Sigmoid colon (tissue), 7 donors: Measurements from ENCODE around the gene ARF3. TPM values are rescaled to one million over a fixed set of nuclear protein-coding genes. Genes with fewer than 3 reads are reported as not detected.

Source experiments
- DNase-seq: peaks from one replicate; pipeline ENCODE4 v3.0.0-alpha.2; 2019
- H3K27ac ChIP-seq, 4 donors: fragments of 200-600 bp; sonication (generic); one replicate each; pipeline ENCODE4 v1.5.1; 2016 to 2019; ENCODE audit warnings: mild to moderate bottlenecking in 1 of 4
- H3K27me3 ChIP-seq, 3 donors: fragments of 200-600 bp; sonication (generic); one replicate each; pipeline ENCODE4 v1.5.1; 2019; ENCODE audit warnings: mild to moderate bottlenecking in 1 of 3
- H3K36me3 ChIP-seq, 4 donors: fragments of 200-600 bp; sonication (generic); one replicate each; pipeline ENCODE4 v1.5.1; 2016 to 2019
- H3K4me1 ChIP-seq, 4 donors: fragments of 200-600 bp; sonication (generic); one replicate each; pipeline ENCODE4 v1.5.1; 2017 to 2019
- H3K4me3 ChIP-seq, 4 donors: fragments of 200-600 bp; sonication (generic); one replicate each; pipeline ENCODE4 v1.5.1; 2017 to 2019; ENCODE audit warnings: mild to moderate bottlenecking in 2 of 4, moderate library complexity in 1 of 4
- H3K9me3 ChIP-seq, 4 donors: fragments of 200-600 bp in 3 of 4; sonication (generic) in 3 of 4; one replicate each; pipeline versions ENCODE4 v1.5.1 to v1.6.1; 2013 to 2019
- EP300 ChIP-seq, 4 donors: sonication (generic); formaldehyde crosslinking; IDR thresholded peaks; one replicate each; pipeline ENCODE4 v1.6.1; 2017; ENCODE audit warnings: antibody characterized with exemption in 4 of 4
- POLR2A ChIP-seq, 2 donors: fragments of 450-650 bp; IDR thresholded peaks; one replicate each; pipeline ENCODE4 v1.6.1; 2016; ENCODE audit warnings: antibody characterized with exemption in 2 of 2, mild to moderate bottlenecking in 2 of 2, moderate library complexity in 2 of 2
- POLR2AphosphoS5 ChIP-seq, 4 donors: sonication (generic); formaldehyde crosslinking; IDR thresholded peaks; one replicate each; pipeline ENCODE4 v1.6.1; 2017; ENCODE audit warnings: antibody characterized with exemption in 4 of 4
- WGBS, 2 donors: extraction: QIAGEN DNeasy Blood & Tissue Kit; methylation state at CpG; one replicate each; pipeline ENCODE4 v1.1.7; 2013; 5-methylcytosine and 5-hydroxymethylcytosine counted together
- intact Hi-C: fragments of 100-400 bp; cut with DNase I; formaldehyde crosslinking; loops from one replicate; pipeline ENCODE4 v1.15.1; 2023
- polyA plus RNA-seq, 3 donors: library from polyadenylated mRNA; stranded (reverse); fragments of 200-250 nt; gene quantifications; one replicate each; pipeline ENCODE4 v1.2.3, GENCODE V29; 2013
- total RNA-seq, 4 donors: library from RNA; depleted of rRNA; stranded (reverse); fragments of >200 nt; gene quantifications; one replicate each; pipeline ENCODE4 v1.1.0, GENCODE V29; 2016
- TF ChIP-seq, protein P1 (sequence below), 4 experiments: fragments of 450-650 bp in 3 of 4; fragments of 200-600 bp in 1 of 4; IDR thresholded peaks; one replicate each; pipeline ENCODE4 v1.5.1; 2016 to 2019; ENCODE audit warnings: antibody characterized with exemption in 4 of 4, mild to moderate bottlenecking in 3 of 4, moderate library complexity in 2 of 4
- donor health status: healthy with polysubstance abuse.
- donor health status: Bipolar disorder and iron deficiency.
- donor health status: healthy.

Gene ARF3
- total and polyA plus RNA-seq, 7 donors: 37.9 to 161 (median 61.0) TPM

- peaks cover 0 to 14% (median 4%) of the 10 kb centered on the region in 4 donors for H3K4me1 ChIP-seq
- no peaks in the 10 kb centered on the region for H3K9me3 ChIP-seq
- H3K27me3 ChIP-seq: no peaks in the 10 kb centered on the region
- no peak overlapping the region for H3K27ac ChIP-seq
- intact Hi-C loops: no loop called here
- TF ChIP-seq EP300 (IDR thresholded peaks at IDR 0.05) (no peak), POLR2A (IDR thresholded peaks at IDR 0.05) (no peak), POLR2AphosphoS5 (IDR thresholded peaks at IDR 0.05) (no peak)
- TF ChIP-seq, protein P1, sequence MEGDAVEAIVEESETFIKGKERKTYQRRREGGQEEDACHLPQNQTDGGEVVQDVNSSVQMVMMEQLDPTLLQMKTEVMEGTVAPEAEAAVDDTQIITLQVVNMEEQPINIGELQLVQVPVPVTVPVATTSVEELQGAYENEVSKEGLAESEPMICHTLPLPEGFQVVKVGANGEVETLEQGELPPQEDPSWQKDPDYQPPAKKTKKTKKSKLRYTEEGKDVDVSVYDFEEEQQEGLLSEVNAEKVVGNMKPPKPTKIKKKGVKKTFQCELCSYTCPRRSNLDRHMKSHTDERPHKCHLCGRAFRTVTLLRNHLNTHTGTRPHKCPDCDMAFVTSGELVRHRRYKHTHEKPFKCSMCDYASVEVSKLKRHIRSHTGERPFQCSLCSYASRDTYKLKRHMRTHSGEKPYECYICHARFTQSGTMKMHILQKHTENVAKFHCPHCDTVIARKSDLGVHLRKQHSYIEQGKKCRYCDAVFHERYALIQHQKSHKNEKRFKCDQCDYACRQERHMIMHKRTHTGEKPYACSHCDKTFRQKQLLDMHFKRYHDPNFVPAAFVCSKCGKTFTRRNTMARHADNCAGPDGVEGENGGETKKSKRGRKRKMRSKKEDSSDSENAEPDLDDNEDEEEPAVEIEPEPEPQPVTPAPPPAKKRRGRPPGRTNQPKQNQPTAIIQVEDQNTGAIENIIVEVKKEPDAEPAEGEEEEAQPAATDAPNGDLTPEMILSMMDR (IDR thresholded peaks at IDR 0.05): no peak
- H3K4me3 ChIP-seq: no peak overlapping the region
- 20 to 71% methylated on average over 3 of the region's 3 CpGs for WGBS, 2 donors
- DNase-seq: no peak
- H3K36me3 ChIP-seq: peaks cover 0 to under 1% (median 0%) of the 10 kb centered on the region in 4 donors
These were observed 9.6 kb downstream of the ARF3 start for GRCh38 chr12:48947727-48948126.

DNA sequence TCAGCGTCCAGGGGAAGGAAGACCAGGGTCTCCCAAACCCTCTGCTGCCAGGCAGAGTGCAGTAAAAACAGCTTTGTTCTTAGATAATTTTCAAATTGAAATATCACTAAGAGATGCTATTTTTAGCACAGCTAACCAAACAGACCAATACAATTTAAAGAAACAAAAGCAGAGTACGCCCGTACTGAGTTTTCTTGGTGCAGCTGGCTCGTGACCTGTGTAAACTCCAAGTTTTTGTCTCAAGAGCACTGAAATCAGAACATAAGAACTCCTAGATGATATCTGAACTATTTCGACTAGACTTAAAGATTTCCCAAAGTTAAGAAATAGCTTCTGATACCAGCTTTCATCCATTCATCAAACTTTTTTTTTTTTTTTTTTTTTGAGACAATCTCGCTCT lies 10.3 kb downstream of the ARF3 start:
- Histone ChIP-seq H3K4me3 (no peak overlapping the region), H3K4me1 (peaks cover 0 to 14% (median 4%) of the 10 kb centered on the region in 4 donors), H3K27me3 (no peaks in the 10 kb centered on the region), H3K27ac (no peak overlapping the region), H3K9me3 (no peaks in the 10 kb centered on the region), H3K36me3 (no peaks in the 10 kb centered on the region)
- DNase-seq: no peak
- intact Hi-C loops: no loop called here
- TF ChIP-seq, protein P1 (IDR thresholded peaks at IDR 0.05): no peak
- TF ChIP-seq POLR2A (IDR thresholded peaks at IDR 0.05): no peak
- no peak for TF ChIP-seq EP300 (IDR thresholded peaks at IDR 0.05)
- TF ChIP-seq POLR2AphosphoS5 (IDR thresholded peaks at IDR 0.05): no peak
- WGBS, 2 donors: 46 to 78% methylated on average over 6 of the region's 6 CpGs

DNA sequence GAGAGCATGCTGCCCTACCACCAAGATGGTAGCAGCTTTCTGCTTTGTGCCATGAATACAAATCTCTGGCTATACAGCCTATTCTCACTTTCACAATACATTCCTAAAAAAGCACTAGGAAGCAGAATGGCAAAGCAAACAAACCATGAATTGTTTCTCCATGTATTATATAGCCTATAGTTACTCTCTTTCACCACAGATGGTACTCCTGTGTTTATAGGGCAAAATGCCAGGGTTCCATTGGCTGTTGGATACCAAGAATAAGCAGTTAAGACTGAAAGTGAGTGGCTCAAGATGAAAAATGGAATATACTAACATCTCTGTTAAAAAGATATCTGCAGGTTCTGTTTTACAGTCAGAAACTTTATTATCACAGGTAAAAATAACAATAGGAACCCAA lies 11.1 kb downstream of the ARF3 start:
- Histone ChIP-seq H3K4me1 (peaks cover 0 to 20% (median 7%) of the 10 kb centered on the region in 4 donors), H3K27me3 (no peaks in the 10 kb centered on the region), H3K9me3 (no peaks in the 10 kb centered on the region), H3K4me3 (no peak overlapping the region), H3K36me3 (no peaks in the 10 kb centered on the region), H3K27ac (no peak overlapping the region)
- TF ChIP-seq POLR2A (IDR thresholded peaks at IDR 0.05) (no peak), EP300 (IDR thresholded peaks at IDR 0.05) (no peak), POLR2AphosphoS5 (IDR thresholded peaks at IDR 0.05) (no peak)
- TF ChIP-seq, protein P1 (IDR thresholded peaks at IDR 0.05): no peak
- DNase-seq: no peak
- intact Hi-C loops: no loop called here

- no peak overlapping the region for H3K4me3 ChIP-seq
- H3K36me3 ChIP-seq: peaks cover 13 to 29% (median 27%) of the 10 kb centered on the region in 4 donors
- intact Hi-C loops: no loop called here
- WGBS, 2 donors: 94 to 96% methylated on average over 4 of the region's 4 CpGs
- no peaks in the 10 kb centered on the region for H3K27me3 ChIP-seq
- TF ChIP-seq POLR2A (IDR thresholded peaks at IDR 0.05): no peak
- TF ChIP-seq, protein P1 (IDR thresholded peaks at IDR 0.05): no peak
- TF ChIP-seq POLR2AphosphoS5 (IDR thresholded peaks at IDR 0.05): no peak
- TF ChIP-seq EP300 (IDR thresholded peaks at IDR 0.05): no peak
- H3K4me1 ChIP-seq: peaks cover 0 to 21% (median 9%) of the 10 kb centered on the region in 4 donors
- no peak overlapping the region for H3K27ac ChIP-seq
- no peaks in the 10 kb centered on the region for H3K9me3 ChIP-seq
- DNase-seq: no peak
These were observed 14.1 kb downstream of the ARF3 start for GRCh38 chr12:48943221-48943620.

DNA sequence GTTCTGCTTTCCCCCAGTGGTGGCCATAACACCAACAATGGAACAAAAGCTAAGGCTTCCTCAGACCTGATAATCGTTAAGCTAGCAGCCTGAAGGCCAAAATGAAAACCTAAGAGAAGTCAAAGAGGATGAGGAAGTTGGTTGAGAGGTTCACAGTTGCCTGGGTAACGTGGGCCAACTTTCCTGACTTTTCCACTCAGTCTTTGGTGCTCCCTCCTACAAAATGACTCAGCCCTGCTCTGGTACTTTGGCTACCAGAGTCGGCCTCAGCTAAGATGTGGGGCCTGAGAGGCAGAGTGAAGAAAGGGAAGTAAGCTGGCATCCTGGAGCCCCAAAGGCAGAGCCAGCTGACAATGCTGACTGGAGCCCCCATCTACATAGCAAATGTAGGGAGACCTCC lies 17.1 kb downstream of the ARF3 start:
- DNase-seq: no peak
- no peak for TF ChIP-seq EP300 (IDR thresholded peaks at IDR 0.05)
- Histone ChIP-seq H3K9me3 (no peaks in the 10 kb centered on the region), H3K4me1 (peaks cover 0 to 11% (median 4%) of the 10 kb centered on the region in 4 donors), H3K36me3 (peaks cover 19 to 54% (median 39%) of the 10 kb centered on the region in 4 donors), H3K27me3 (no peaks in the 10 kb centered on the region), H3K4me3 (no peak overlapping the region), H3K27ac (no peak overlapping the region)
- intact Hi-C loops: no loop called here
- 61 to 83% methylated on average over 3 of the region's 3 CpGs for WGBS, 2 donors
